Heart right ventricle (tissue), 16 donors: ENCODE measurements around the gene VPS37D. TPM values are rescaled to one million over a fixed set of nuclear protein-coding genes. Genes with fewer than 3 reads are reported as not detected.
"Not testable (repeated sequence)": the region's sequence is repeated elsewhere in the genome, so short reads cannot be mapped to it uniquely, and the experiment has no call there.

ENCODE experiments used
- ATAC-seq, 8 donors: fragments of 200-7000 bp; cut with Tn5 transposase; one replicate each; pipeline ENCODE4 v1.9.1; 2020; ENCODE audit warnings: mild to moderate bottlenecking in 8 of 8, moderate library complexity in 8 of 8, moderate number of reproducible peaks in 1 of 8
- DNase-seq, 2 donors: peaks; one replicate each; pipeline ENCODE4 v3.0.0-alpha.2; 2020
- H3K27ac ChIP-seq, 10 donors: fragments of 200-600 bp; sonication (generic) in 2 of 10; one replicate each; pipeline versions ENCODE4 v1.5.0 to v1.8.0; 2020 to 2022; ENCODE audit warnings: mild to moderate bottlenecking in 3 of 10
- H3K27me3 ChIP-seq, 7 donors: fragments of 200-600 bp; one replicate each; pipeline ENCODE4 v1.8.0; 2021 to 2022; ENCODE audit warnings: mild to moderate bottlenecking in 2 of 7
- H3K36me3 ChIP-seq, 9 donors: fragments of 200-600 bp; sonication (generic) in 1 of 9; one replicate each; pipeline versions ENCODE4 v1.5.0 to v1.8.0; 2020 to 2022; ENCODE audit warnings: mild to moderate bottlenecking in 2 of 9
- H3K4me1 ChIP-seq, 9 donors: fragments of 200-600 bp; sonication (generic) in 1 of 9; one replicate each; pipeline versions ENCODE4 v1.5.0 to v1.8.0; 2020 to 2022; ENCODE audit warnings: mild to moderate bottlenecking in 4 of 9
- H3K4me3 ChIP-seq, 10 donors: fragments of 200-600 bp; sonication (generic) in 2 of 10; one replicate each; pipeline versions ENCODE4 v1.5.0 to v1.8.0; 2020 to 2022; ENCODE audit warnings: mild to moderate bottlenecking in 7 of 10, moderate library complexity in 2 of 10
- H3K9me3 ChIP-seq, 11 donors: fragments of 200-600 bp in 10 of 11; sonication (generic) in 2 of 11; one replicate each; pipeline versions ENCODE4 v1.5.0 to v1.8.0; 2013 to 2022; ENCODE audit warnings: mild to moderate bottlenecking in 2 of 11, control low read depth in 1 of 11, moderate library complexity in 1 of 11
- CTCF ChIP-seq, 9 donors: fragments of 200-600 bp; sonication (generic) in 2 of 9; IDR thresholded peaks; one replicate each; pipeline versions ENCODE4 v1.5.0 to v1.8.0; 2021 to 2022; ENCODE audit warnings: antibody characterized with exemption in 9 of 9, mild to moderate bottlenecking in 5 of 9, moderate library complexity in 1 of 9
- WGBS, 2 donors: extraction: QIAGEN DNeasy Blood & Tissue Kit; methylation state at CpG; one replicate each; pipeline ENCODE4 v1.1.7; 2013; ENCODE audit warnings: inconsistent platforms in 1 of 2; 5-methylcytosine and 5-hydroxymethylcytosine counted together
- intact Hi-C, 10 donors: fragments of 100-400 bp; cut with DNase I; formaldehyde crosslinking; loops; one replicate each; pipeline versions ENCODE4 v1.11.1 to v1.14.2; 2022
- long read RNA-seq, 3 donors: library from polyadenylated mRNA; unstranded; transcript quantifications; one replicate each; pipeline ENCODE4 v2.0.0, GENCODE V29; 2020 to 2021
- polyA plus RNA-seq, 2 donors: library from polyadenylated mRNA; stranded (reverse); fragments of 200-250 nt; gene quantifications; one replicate each; pipeline ENCODE4 v1.2.3, GENCODE V29; 2013
- total RNA-seq, 10 donors: library from RNA; stranded (reverse); fragmentation: NEBNext Ultra II Directional in 3 of 10; extraction: Animal tissue kit (Norgen Biotek cat#: 25700) in 3 of 10; gene quantifications; one replicate each; pipeline versions ENCODE4 v1.2.1 to v1.2.4, GENCODE V29; 2021 to 2023
- donor health status: Arrhythmogenic right ventricular cardiomyopathy.
- donor health status: ischemic (EF 13 %, LVEDD 7.1; RV severe dilation, severe dysfunction).
- donor health status: healthy with polysubstance abuse.
- donor health status: DM: no; HTN: yes; CAD: no.
- donor health status: DM: no; HTN: no; CAD: no.
- donor health status: ischemic (EF 25% LVEDD 6.9; RV normal size, moderate dysfunction).
- donor health status: ischemic (EF 25% LVEDD 5.7; RV mildly dilated, moderate dysfunction).
- donor health status: healthy.
- donor health status: DM: yes; HTN: yes; CAD: no.
- donor health status: Ischemic cardiomyopathy.
- donor health status: ischemic (EF 35%, LVEDD 5.7; RV mildly dilated, moderate dysfunction).
- donor health status: nonischemic (EF 11% LVEDD 7.7; RV severe dilation, severe dysfunction).
- donor health status: DM: yes; HTN: yes; CAD: no.
- donor health status: PGD.
- donor health status: ischemic (EF 29% LVEDD 5.4; RV normal size, mild dysfunction).
- donor health status: nonischemic (EF 23%, LVEDD 6.1; RV moderate dilation, normal function).

Gene VPS37D
- 1 to 10 TPM; 1.1 to 3.6 (median 2.2) TPM for total RNA-seq
- 1 to 10 TPM; 1.2 to 1.4 TPM for polyA plus RNA-seq
- long read RNA-seq, donor 1, transcript VPS37D-201 (4 exons, 1,624 nt): major isoform, 7 of 9 reads
- long read RNA-seq, donor 1, partial matches to known transcripts: 0 of 9 reads
- long read RNA-seq, donor 1, other reads (novel, unspliced or antisense): 2 of 9 reads
- long read RNA-seq, donor 2, transcript VPS37D-201 (4 exons, 1,624 nt): major isoform, 5 of 6 reads
- long read RNA-seq, donor 2, partial matches to known transcripts: 0 of 6 reads
- long read RNA-seq, donor 2, other reads (novel, unspliced or antisense): 1 of 6 reads
- long read RNA-seq, donor 3: 0 reads

- 3 to 4% methylated on average over 41 to 79 of the region's 79 CpGs for WGBS, 2 donors
- peak within 1 kb of the TSS in 1 of 10 donors; percentile 34 for H3K27ac ChIP-seq
- intact Hi-C loops: loop anchor here in 7 of 10 donors (1.0 to 10.0 kb wide), 4 partner anchors 57 to 63 kb away; no protein-coding TSS in a partner anchor
These were observed at the start of gene VPS37D for GRCh38 chr7:73667344-73668102. Gene VPS37D, plus strand, starts transcription at chr7:73667831. Its CDS starts 128 bp downstream, at chr7:73667959.

GRCh38 chr7:73618538-73618937, 49.1 kb upstream of the VPS37D start:
- WGBS, 2 donors: 52 to 58% methylated on average over 4 of the region's 4 CpGs
- ATAC-seq: no peak
- no peak for TF ChIP-seq CTCF (IDR thresholded peaks at IDR 0.05)
- Histone ChIP-seq H3K36me3 (no peaks in the 10 kb centered on the region), H3K9me3 (no peaks in the 10 kb centered on the region), H3K27me3 (peaks cover 3 to 56% (median 42%) of the 10 kb centered on the region in 7 donors), H3K27ac (no peak overlapping the region), H3K4me1 (peaks cover 0 to 11% (median 10%) of the 10 kb centered on the region in 9 donors), H3K4me3 (no peak overlapping the region)
- intact Hi-C loops: loop anchor here in 2 of 10 donors (5.0 to 10.0 kb wide), 2 partner anchors 234 to 236 kb away; no protein-coding TSS in a partner anchor
- no peak for DNase-seq

More at GRCh38 chr7:73667344-73668102, at the start of gene VPS37D:
- Histone ChIP-seq H3K9me3 (peaks cover 0 to 12% (median 3%) of the 10 kb centered on the region in 11 donors), H3K27me3 (peaks cover 0 to 58% (median 0%) of the 10 kb centered on the region in 7 donors), H3K4me1 (peaks cover 0 to 15% (median 10%) of the 10 kb centered on the region in 9 donors), H3K36me3 (no peaks in the 10 kb centered on the region), H3K4me3 (peak within 1 kb of the TSS; percentile 53 to 93 (median 60))
- ATAC-seq (peak; percentile 88 to 97 (median 95)), DNase-seq (peak; percentile 87 to 95)
- peak; percentile 58 to 96 (median 78) for TF ChIP-seq CTCF (IDR thresholded peaks at IDR 0.05)

- H3K4me1 ChIP-seq: peaks cover 0 to 20% (median 18%) of the 10 kb centered on the region in 9 donors
- not testable (repeated sequence) for H3K4me3 ChIP-seq, H3K9me3 ChIP-seq, H3K27ac ChIP-seq, DNase-seq, H3K36me3 ChIP-seq, ATAC-seq
- intact Hi-C loops: loop anchor here in 2 of 10 donors (5.0 to 10.0 kb wide), 2 partner anchors 233 to 235 kb away; no protein-coding TSS in a partner anchor
- peaks cover 8 to 56% (median 42%) of the 10 kb centered on the region in 7 donors for H3K27me3 ChIP-seq
- WGBS, 2 donors: 82 to 85% methylated on average over 11 of the region's 11 CpGs
These were observed 48.2 kb upstream of the VPS37D start for GRCh38 chr7:73619394-73619793.

- peaks cover 8 to 61% (median 51%) of the 10 kb centered on the region in 7 donors for H3K27me3 ChIP-seq
These were observed 46.2 kb upstream of the VPS37D start for GRCh38 chr7:73621168-73622063.

More at GRCh38 chr7:73621168-73622063, 46.2 kb upstream of the VPS37D start:
- 57 to 61% methylated on average over 7 of the region's 7 CpGs for WGBS, 2 donors
- intact Hi-C loops: no loop called here
- no peaks in the 10 kb centered on the region for H3K36me3 ChIP-seq
- H3K4me3 ChIP-seq: no peak overlapping the region
- peaks cover 0 to 22% (median 20%) of the 10 kb centered on the region in 9 donors for H3K4me1 ChIP-seq
- H3K27ac ChIP-seq: no peak overlapping the region
- no peaks in the 10 kb centered on the region for H3K9me3 ChIP-seq
- DNase-seq (no peak), ATAC-seq (no peak)
- TF ChIP-seq CTCF (IDR thresholded peaks at IDR 0.05): no peak
